ENCODE measurements around the gene PARVA.
"Not testable (repeated sequence)": the region's sequence is repeated elsewhere in the genome, so short reads cannot be mapped to it uniquely, and the experiment has no call there.

PARVA gene, protein sequence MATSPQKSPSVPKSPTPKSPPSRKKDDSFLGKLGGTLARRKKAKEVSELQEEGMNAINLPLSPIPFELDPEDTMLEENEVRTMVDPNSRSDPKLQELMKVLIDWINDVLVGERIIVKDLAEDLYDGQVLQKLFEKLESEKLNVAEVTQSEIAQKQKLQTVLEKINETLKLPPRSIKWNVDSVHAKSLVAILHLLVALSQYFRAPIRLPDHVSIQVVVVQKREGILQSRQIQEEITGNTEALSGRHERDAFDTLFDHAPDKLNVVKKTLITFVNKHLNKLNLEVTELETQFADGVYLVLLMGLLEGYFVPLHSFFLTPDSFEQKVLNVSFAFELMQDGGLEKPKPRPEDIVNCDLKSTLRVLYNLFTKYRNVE

GRCh38 chr11:12377106-12377823 is at the start of gene PARVA:
Gene PARVA (plus strand): TSS chr11:12377571. CDS start chr11:12377648, 77 bp downstream.
- DNase-seq (ENCODE audit: low read depth) = peak; percentile 93

GRCh38 chr11:12329169-12329568 is 48.2 kb upstream of the PARVA start:
- no peak for DNase-seq (ENCODE audit: low read depth)

DNA sequence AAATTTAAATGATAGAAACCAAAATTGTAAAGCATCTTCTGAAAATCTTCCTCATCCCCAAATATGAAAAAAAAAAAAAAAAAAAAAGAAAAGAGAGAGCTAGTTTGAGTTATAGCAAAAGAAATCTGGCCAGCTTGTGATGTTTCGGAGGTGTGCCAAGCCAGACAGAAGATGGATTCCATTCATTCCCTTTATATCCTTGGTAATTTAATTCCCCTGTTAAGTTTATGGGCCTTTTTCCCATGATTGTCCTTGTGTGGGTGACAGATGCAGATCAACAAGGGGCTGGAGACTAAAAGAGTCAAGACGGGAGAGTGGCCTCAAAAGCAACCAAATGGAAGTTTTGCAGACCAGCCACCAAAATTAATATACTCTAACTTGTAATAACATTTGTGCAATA is 47.6 kb upstream of the PARVA start:
- peak; percentile 50 for DNase-seq (ENCODE audit: low read depth)

DNA sequence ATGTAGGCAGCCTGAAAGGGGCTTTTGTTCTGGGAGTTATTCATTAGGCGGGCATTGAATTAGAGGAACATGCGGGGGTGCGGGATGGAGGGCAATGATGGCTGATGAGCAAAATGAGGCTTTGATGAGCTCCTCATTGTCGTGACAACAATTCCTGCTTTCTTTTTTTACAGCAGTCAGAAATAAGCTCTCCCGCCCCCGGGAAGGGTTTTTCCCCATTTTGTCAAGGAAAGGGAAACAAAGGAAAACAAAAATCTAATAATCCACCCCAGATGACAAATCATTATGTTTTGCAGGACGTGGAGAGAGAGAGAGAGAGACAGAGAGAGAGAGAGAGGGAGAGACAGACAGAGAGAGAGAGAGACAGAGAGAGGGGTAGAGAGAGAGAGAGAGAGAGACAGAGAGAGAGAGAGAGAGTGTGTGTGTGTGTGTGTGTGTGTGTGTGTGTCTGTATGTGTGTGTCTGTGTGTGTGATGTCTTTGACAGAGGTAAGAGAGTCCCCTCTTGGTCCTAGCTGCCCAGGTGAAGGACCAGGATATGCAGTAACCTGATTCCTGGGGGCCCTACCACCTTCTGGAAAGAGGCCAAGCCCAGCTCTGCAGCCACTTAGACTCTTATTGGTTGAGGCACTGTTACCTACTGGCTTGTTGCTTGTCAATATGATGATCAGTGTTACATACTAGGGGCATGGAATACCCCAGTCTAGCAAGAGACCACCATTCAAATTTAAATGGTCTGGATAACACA is 46.7 kb upstream of the PARVA start:
- peak; percentile 6 for DNase-seq (ENCODE audit: low read depth)

GRCh38 chr11:12331239-12331874 is 46.0 kb upstream of the PARVA start:
- peak; percentile 89 for DNase-seq (ENCODE audit: low read depth)

DNA sequence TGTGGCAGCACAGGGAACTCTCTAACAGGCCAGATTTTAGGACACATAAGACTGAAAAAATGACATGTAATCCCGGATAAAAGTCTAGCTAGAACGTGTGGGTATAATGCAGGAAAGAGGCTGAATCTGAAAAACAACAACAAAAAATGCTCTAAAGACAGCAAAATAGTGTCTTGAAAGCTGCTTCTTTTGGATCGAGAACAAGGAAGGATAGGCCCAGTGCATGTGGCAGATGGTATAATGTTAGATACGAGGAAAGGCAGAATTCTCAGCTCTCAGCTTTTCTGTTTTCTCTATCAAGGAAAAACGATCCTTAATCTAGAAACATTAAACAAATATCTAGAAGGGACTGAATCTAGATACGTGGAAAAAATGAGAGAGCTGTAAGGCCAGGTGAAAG is 33.8 kb upstream of the PARVA start:
- DNase-seq (ENCODE audit: low read depth) = no peak

DNA sequence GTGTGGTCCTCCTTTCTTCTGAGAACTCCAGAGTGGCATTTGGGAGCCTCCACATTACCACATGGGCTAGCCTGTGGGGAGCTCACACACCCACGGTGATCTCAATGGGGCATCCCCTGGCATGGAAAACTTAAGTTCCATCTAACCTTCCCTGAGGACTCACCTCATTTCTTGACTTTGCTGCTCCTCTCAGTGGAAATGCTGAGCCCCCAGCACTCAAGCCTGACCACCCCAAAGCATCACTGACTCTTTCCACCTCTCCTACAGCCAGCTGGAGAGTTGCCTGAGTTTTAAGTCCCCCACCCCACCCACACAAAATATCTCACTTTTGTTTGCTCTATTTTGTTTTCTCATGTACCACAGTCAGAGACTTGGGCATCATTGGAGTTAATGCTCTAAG is 23.8 kb upstream of the PARVA start:
- DNase-seq (ENCODE audit: low read depth) = no peak

- no peak for DNase-seq (ENCODE audit: low read depth)
Measured at GRCh38 chr11:12354750-12355545, 22.4 kb upstream of the PARVA start.

DNA sequence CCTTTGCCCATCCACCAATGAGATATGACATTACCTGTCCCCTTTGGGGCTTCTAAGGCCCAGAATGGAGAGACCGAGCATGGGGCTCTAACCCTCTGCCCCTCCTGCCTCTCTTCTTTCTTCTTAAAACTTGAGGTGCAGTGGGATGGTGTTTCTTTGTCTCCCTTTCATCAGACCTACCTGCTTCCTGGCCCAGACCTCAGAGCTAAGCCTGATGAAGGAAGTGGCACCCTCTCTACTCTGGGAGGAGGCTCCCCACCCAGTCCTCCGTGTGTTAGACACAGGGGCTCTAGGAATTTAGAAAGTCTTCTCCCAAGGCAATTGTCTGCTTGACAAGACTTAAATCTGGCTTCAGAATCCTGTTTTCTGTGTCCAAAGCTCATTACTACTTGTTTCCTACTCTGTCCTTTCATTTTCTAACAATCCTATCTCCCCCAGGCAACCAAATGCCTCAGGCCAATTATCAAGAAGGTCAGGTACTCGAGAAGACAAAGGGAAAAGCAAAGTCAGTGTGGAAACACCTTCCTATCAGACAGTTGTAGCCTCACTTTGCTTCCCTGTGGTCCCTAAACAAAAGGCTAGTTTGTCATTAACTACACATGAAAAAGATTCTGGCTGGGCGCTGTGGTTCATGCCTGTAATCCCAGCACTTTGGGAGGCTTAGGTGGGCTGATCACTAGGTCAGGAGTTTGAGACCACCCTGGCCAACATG is 20.3 kb upstream of the PARVA start:
- no peak for DNase-seq (ENCODE audit: low read depth)

DNA sequence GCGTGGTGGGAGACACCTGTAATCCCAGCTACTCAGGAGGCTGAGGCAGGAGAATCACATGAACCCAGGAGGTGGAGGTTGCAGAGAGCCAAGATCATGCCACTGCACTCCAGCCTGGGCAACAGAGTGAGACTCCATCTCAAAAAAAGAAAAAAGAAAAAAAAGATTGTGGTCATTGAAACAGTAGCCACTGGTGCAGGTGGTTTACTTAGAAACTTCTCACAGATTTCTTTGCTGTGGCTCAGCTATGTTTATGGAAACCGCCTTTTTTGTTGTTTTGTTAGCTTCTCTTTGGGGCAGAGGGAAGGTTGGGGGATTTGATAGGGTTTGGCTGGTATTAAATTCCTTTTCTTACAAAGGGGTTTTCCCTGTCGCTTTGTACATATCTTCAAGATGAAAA is 19.7 kb upstream of the PARVA start:
- not testable (repeated sequence) for DNase-seq (ENCODE audit: low read depth)

- DNase-seq (ENCODE audit: low read depth) = no peak
Measured at GRCh38 chr11:12358302-12359188, 18.8 kb upstream of the PARVA start.

DNA sequence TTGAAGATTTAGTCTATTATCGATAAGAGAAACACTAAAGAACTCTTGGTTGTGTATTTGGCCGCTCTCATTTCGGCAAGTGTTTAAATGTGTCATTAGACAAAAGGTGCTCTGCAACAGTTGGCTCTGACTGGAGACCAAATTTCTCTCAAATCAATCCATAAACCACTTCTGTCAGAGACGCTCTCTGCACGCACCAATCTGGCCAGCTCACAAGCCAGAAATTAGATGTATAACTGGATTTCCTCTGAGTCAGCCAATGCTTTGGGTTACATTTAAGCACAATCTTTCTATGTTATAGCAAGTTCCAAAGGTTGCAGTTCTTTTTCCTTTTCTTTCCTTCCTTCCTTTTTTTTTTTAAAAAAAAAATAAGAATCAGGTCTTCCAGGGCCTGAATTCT is 17.6 kb upstream of the PARVA start:
- DNase-seq (ENCODE audit: low read depth) = peak; percentile 52

DNA sequence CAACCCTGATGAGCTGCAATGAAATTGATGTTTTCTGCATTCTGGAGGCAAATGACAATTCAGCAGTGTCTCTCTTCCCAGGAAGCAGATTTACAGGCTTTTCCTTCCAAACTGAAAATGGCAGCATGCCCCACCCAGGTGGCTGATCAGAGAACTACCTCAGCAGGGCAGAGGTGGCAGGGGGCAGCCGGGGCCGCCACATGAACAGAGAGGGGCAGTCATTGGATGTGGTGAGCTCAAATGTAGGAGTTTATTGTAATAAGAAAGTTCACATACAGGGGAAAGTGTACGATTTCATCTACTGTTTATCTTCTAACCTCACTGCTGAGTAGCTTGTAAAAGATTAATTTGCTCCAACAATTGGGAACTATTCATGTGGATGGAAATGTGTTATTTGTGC is 15.7 kb upstream of the PARVA start:
- DNase-seq (ENCODE audit: low read depth) = no peak

DNA sequence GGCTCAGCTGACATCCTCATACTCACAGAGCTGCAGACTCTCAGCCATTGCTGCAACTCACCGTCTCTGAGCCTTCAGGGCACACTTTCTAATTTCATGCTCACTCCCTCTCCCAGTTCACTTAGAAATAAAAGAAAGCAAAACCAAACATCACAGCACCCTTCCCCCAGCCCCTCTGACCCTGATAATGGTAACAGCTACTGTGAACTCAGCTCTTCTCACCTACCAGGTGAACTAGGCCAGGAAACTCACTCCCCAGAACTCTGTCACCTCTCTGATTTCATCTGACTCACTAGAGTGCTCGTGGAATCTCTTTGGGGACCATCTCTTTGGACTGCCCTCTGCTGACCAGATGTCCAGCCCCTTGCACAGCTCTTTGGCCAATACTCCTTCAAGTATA is 14.5 kb upstream of the PARVA start:
- no peak for DNase-seq (ENCODE audit: low read depth)

- DNase-seq (ENCODE audit: low read depth) = no peak
Measured at GRCh38 chr11:12363373-12363772, 14.0 kb upstream of the PARVA start.

DNA sequence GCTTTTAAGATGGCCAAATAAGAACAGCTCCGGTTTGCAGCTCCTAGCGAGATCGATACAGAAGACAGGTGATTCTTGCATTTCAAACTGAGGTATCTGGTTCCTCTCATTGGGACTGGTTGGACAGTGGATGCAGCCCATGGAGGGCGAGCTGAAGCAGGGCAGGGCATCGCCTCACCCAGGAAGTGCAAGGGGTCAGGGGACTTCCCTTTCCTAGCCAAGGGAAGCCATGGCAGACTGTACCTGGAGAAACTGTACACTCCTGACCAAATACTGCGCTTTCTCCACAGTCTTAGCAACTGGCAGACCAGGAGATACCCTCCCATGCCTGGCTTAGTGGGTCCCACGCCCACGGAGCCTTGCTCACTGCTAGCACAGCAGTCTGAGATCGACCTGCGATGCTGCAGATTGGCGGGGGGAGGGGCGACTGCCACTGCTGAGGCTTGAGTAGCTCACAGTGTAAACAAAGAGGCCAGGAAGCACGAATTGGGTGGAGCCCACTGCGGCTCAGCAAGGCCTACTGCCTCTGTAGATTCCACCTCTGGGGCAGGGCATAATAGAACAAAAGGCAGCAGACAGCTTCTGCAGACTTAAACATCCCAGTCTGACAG is 11.3 kb upstream of the PARVA start:
- peak; percentile 65 for DNase-seq (ENCODE audit: low read depth)

- not testable (repeated sequence) for DNase-seq (ENCODE audit: low read depth)
Measured at GRCh38 chr11:12367057-12367456, 10.3 kb upstream of the PARVA start.

- DNase-seq (ENCODE audit: low read depth) = no peak
Measured at GRCh38 chr11:12372111-12372510, 5.3 kb upstream of the PARVA start.

- DNase-seq (ENCODE audit: low read depth) = no peak
Measured at GRCh38 chr11:12375720-12376119, 1.7 kb upstream of the PARVA start.
